Measurements from ENCODE around the gene MTOR. TPM values are rescaled to one million over a fixed set of nuclear protein-coding genes. Genes with fewer than 3 reads are reported as not detected.
"Not testable (repeated sequence)": the region's sequence is repeated elsewhere in the genome, so short reads cannot be mapped to it uniquely, and the experiment has no call there.

Gene MTOR
- total RNA-seq, 1 donor = 40.7 TPM

DNA sequence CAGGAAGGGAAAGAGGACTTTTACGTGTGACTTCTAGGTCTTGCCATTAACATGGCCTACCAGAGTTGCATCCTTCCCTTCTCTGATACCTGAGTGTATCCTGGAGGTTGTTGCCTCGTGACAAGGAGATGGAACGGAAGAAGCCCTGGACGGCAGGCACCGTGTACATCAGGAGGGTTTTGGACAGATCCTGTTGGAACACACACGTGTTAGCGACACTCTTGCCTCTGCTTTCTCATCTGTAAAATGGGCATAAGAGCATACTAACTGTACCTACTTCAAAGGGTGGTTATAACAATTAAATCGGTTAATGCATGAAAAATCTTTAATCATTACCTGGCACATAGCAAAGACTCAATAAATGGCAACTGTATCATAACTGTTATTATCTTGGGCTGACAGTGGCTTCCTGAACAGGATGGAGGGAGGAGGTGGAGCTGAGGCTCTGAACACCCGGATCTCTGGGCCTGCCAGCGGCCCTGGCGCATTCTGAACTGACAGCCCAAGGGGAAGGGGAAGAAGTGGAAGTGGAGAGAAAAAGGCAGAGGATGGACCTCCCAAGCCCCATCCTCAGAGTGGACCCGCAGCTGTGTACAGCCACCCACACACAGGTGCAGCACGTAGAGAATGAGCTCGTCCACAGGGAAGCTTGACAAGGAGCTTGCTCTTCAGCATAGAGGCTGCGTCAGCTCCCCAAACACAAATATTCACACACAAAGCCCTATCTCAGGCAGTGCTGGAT is 132.5 kb downstream of the MTOR start:
- no peak for DNase-seq (ENCODE audit: low read depth in 2 of 3, low spot score in 2 of 3)

DNA sequence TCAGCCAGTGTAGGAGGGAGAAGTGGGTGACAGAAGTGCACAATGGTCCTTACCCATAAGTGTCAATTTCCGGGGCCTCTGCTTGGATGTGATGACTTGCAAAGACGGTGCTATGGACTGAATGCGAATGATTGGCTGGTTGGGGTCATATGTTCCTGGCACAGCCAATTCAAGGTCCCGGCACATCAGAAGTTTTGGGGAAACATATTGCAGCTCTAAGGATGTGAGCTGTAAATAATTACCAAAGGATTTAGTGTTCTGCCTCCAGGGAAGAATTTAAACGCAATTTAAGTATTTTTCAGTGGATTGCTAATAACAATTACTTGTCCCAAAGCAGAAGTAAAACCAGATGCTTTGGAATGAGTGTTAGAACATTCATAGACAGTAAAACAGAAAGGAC is 135.8 kb downstream of the MTOR start:
- no peak for DNase-seq (ENCODE audit: low read depth in 2 of 3, low spot score in 2 of 3)

DNA sequence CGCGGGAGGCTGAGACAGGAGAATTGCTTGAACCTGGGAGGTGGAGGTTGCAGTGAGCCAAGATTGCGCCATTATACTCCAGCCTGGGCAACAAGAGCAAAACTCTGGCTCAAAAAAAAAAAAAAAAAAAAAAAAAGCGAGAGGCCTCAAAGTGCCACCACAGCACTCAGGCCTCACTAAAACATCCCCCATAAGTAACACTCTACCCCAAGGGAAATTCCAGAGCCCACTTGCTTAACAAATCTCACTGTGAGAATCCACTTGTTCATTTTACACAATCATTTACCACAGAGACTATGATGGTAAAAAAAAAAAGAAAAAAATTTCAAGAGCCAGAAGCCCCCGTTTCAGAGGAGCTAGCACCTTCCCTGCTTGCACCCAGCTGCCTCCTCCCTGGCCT is 136.4 kb downstream of the MTOR start:
- DNase-seq (ENCODE audit: low read depth in 2 of 3, low spot score in 2 of 3) = no peak

DNA sequence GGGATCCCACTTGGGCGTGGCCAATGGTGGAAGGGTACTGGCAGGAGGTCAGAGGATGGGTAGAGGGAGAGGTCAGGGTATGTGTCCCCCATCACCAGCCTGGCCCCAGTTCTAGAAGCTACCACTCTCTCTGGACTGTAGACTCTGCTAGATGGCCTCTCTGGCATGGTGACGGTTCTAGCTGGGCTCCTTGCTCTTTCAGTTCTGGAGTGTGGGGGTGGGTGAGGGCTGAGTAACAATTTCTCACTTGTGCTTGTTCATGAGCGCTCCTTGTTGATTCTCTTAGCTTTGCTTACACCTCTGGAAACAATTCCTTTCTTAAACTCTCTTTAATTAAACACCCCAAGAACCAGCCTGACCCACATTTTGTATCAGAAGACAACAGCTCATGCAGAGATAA is 137.4 kb downstream of the MTOR start:
- DNase-seq (ENCODE audit: low read depth in 2 of 3, low spot score in 2 of 3) = no peak

DNA sequence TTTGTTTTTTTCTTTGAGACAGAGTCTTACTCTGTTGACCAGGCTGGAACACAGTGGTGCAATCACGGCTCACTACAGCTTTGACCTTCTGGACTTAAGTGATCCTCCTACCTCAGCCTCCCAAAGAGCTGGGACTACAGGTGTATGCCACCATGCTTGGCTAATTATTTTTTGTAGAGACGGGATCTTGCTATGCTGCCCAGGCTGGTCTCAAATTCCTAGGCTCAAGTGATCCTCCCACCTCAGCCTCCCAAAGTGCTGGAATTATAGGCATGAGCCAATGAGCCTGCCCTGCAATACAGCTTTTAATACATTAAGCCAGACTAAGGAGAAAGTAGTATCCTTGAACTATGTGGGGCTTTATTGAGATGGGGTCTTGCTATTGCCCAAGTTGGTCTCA is 146.0 kb downstream of the MTOR start:
- DNase-seq (ENCODE audit: low read depth in 2 of 3, low spot score in 2 of 3) = no peak

DNA sequence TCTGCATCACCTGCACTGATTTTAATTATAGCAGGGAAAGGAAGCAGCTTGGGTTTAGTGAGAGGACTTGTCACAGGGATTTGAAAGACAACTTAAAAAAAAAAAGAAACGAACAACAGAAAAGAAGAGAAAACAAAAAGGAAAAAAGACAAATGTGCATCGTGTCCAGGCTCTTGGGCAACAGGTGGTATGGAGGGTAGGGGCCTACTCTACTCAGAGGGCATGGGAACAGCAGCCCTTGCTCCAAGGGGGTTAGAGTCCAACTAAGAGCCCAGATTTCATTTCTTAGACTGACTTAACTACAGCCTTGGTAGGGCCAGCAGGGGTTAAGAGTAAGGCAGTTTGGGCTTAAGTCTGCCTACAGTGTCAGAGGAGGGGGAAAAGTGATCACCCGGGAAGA is 147.4 kb downstream of the MTOR start:
- DNase-seq (ENCODE audit: low read depth in 2 of 3, low spot score in 2 of 3) = no peak

DNA sequence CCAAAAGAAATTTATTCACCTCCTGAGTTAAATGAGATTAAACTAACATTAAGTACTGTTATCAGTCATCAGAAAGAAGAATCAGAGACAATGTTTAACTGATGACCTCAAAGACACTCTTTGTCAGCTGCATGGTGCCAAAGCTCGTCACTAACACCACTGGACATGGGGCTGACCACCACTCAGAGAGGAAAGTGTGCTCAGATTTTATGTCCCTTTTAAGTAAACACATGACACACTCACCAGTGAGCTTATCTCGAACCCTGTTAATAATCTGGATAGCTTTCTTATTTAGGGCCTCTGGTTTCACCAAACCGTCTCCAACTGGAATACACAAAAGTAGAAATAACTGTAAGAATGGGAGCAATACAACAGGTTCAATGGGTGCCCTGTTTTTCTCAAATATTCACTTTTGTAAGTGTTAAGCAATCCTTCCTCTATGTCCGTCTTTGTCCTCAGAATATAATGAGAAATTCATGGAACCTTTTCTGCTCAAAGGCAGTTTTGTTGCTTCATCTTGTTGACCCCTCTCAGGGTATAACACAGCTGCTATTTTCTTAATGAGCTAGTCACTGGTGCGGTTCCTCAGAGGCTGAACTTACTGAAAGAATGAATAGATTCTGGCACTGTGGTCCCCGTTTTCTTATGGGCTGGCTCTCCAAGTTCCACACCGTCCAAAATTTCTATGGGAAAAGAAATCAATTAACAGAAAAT is 153.1 kb downstream of the MTOR start:
- DNase-seq (ENCODE audit: low read depth in 2 of 3, low spot score in 2 of 3) = no peak

DNA sequence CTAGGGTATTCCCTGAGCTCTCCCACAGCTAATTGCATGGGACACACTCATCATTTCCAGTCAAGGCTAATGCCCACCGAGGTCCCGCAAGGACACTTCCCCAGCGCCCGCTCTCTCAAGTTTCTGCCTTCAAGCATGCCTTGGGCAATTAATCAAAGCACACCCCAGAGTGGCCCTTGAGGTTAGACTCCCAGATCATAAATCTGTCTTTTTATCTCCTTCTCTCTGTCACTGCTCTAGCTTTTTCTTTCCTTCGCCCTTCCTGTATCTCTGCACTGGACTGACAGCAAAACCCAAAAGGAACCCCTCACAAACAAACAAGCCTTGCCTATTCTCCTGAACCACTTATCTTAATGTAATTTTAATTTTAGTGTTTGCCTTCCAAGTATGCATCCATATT is 154.8 kb downstream of the MTOR start:
- no peak for DNase-seq (ENCODE audit: low read depth in 2 of 3, low spot score in 2 of 3)

DNA sequence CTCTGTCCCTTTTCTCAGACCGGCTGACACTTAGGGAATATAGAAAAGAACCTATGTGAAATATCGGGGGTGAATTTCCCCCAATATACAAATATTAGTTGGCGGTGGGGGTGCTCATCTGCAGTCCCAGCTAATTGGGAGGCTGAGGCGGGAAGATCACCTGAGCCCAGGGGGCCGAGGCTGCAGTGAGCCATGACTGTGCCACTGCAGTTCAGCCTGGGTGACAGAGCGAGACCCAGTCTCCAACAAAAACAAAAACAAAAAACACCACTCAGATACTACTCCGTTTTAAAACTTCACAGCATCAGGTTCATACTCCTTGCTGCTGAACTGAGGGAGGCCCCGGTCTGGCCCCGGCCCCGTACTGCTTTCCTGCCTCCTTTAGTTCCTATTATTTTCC is 156.8 kb downstream of the MTOR start:
- DNase-seq (ENCODE audit: low read depth in 2 of 3, low spot score in 2 of 3) = no peak

DNA sequence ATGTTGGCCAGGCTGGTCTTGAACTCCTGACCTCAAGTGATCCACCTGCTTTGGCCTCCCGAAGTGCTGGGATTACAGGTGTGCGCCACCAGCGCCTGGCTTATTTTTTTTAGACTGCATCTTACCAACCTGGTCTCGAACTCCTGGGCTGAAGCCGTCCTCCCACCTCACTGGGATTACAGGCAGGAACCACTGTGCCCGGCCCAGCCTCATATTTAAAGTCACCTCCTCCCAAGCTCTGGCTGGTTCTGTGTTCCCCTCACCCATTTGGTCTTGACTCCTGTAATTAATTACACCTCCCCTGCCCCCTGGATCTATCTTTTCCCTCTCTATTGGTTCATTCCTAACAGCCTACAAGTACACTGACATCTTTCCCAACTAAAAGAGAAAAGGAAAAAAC is 161.0 kb downstream of the MTOR start:
- no peak for DNase-seq (ENCODE audit: low read depth in 2 of 3, low spot score in 2 of 3)

DNA sequence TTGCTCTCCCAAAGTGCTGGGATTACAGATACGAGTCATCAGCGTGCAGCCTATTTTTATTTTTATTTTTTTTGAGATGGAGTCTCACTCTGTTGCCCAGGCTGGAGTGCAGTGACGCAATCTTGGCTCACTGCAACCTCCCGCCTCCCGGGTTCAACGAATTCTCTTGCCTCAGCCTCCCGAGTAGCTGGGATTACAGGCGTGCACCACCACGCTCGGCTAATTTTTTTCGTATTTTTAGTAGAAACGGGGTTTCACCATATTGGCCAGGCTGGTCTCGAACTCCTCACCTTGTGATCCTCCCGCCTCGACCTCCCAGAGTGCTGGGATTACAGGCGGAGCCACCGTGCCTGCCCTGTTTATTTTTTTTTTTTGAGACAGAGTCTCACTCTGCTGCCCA is 161.5 kb downstream of the MTOR start:
- not testable (repeated sequence) for DNase-seq (ENCODE audit: low read depth in 2 of 3, low spot score in 2 of 3)

DNA sequence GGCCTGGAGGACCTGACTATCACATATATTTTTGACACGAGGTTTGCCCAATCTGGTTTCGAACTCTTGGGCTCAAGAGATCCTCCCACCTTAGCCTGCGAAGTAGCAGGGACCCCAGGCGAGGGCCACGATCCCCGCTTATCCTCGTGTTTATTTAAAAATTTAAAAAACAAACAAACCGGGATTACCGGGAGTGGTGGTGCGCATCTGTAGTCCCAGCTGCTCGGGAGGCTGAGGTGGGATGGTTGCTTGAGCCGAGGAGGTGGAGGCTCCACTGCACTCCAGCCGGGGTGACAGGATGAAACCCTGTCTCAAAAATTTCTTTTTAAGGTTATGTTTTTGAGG is 162.2 kb downstream of the MTOR start:
- DNase-seq (ENCODE audit: low read depth in 2 of 3, low spot score in 2 of 3) = no peak

DNA sequence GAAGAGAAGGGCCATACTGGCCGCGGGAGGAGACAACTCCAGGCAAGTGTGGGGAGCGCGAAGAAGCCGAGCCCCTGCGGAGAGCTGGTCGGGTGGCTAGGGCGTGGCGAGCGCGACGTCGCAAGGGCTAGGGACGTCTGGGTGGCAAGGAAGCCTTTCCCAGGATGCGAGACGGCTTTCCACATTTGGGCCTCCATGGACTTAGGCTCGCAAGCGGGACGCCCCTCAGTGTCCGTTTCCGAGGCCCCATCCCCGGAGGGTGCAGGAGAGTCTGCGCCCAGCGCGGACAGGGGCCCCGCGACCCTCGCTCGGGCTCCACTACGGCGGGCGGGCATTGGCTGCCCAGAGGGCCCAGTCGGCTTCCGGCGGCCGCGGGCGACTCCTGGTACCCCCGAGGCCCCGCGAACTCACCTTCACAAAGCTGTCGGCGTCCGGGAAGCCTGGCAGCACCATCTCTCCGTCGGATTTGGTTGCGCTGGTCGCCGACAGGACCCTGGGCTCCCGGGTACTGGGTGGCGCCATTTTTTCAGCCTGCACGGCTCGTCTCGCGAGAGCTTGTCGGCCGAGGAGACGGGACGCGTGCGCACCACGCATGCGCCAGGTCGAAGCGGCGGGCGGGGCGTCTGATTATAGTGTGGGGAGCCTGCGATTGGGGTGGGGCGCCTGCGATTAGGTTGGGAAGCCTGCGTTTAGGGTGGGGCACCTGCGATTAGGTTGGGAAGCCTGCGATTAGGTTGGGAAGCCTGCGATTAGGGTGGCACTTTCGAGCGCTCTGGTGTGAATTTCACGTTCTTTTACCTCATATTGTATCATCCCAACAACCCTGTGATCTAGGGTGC is 162.8 kb downstream of the MTOR start, which contains the start of gene EXOSC10:
TSS of gene EXOSC10 (minus strand) at position 560 of the 839 bp plus-strand sequence. CDS start at position 522, 38 bp downstream.
- peak; percentile 90 to 94 (median 93) for DNase-seq (ENCODE audit: low read depth in 2 of 3, low spot score in 2 of 3)

DNA sequence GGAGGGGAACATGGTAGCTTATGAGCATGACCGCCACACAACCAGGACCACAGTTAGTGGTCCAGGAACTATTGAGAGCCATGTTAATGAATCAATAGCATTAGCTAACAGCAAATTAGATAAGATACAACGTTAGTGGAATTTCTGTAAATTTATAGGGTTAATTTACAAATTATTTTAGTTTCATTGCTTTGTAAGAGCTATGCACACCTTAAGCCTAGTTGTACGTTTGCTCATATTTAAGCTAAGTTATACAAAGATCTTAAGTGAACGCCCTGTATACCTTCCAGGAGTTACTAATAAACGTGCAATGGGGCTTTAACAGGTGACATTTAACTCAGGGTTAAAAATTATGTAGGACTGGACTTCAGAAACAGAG is 163.4 kb downstream of the MTOR start:
- no peak for DNase-seq (ENCODE audit: low read depth in 2 of 3, low spot score in 2 of 3)

DNA sequence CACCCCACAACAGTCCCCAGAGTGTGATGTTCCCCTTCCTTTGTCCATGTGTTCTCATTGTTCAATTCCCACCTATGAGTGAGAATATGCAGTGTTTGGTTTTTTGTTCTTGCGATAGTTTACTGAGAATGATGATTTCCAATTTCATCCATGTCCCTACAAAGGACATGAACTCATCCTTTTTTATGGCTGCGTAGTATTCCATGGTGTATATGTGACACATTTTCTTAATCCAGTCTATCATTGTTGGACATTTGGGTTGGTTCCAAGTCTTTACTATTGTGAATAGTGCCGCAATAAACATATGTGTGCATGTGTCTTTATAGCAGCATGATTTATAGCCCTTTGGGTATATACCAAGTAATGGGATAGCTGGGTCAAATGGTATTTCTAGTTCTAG is 178.6 kb downstream of the MTOR start:
- not testable (repeated sequence) for DNase-seq (ENCODE audit: low read depth in 2 of 3, low spot score in 2 of 3)

DNA sequence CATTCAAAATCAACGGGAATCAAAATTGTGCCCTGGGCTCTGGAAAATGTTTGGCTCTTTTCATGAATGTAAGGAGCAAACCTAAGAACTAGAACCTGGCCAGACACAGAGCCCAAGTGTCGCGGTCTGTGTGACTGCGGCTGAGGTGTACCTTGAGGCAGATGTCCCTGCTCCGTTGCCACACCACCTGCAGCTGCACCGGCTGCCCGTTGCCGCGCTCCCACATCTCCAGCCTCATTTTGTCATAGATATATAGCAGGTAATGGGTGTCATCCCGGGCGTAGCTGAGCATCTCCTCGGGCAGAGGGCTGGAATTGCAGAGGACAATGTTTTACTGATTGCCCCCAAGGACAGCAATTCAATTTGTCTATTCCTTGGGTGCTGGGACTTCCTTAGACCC is 181.4 kb downstream of the MTOR start:
- no peak for DNase-seq (ENCODE audit: low read depth in 2 of 3, low spot score in 2 of 3)

DNA sequence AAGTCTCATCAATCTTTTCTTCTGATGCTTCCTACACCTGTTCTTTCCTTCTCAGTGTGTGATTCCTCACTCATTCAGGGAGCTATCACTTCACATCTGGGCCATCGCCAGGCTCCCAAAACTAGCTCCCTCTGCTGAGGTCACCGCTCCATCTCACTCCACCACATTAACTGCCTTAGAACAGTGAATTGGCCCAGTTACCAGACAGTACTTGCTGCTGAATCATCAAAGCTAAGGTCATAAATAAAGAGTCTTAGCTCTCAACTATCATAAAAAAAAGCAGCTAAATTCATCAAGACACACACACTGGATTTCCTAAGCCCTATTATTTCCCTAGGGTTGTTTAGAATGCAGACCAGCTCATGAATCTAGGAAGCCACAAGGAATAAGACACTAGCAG is 183.7 kb downstream of the MTOR start:
- no peak for DNase-seq (ENCODE audit: low read depth in 2 of 3, low spot score in 2 of 3)

DNA sequence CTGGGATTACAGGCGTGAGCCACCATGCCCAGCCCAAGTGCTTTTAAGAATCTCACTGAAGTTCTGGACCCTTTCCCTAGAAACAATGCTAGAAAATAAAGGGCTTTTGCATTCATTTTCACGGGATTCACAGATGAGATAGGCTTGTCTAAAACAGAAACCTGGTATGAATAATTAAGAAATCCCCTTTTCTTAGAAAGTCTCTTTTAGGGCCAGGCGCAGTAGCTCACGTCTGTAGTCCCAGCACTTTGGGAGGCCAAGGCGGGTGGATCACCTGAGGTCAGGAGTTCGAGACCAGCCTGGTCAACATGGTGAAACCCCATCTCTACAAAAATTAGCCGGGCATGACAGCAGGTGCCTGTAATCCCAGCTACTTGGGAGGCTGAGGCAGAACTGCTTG is 189.0 kb downstream of the MTOR start:
- not testable (repeated sequence) for DNase-seq (ENCODE audit: low read depth in 2 of 3, low spot score in 2 of 3)

DNA sequence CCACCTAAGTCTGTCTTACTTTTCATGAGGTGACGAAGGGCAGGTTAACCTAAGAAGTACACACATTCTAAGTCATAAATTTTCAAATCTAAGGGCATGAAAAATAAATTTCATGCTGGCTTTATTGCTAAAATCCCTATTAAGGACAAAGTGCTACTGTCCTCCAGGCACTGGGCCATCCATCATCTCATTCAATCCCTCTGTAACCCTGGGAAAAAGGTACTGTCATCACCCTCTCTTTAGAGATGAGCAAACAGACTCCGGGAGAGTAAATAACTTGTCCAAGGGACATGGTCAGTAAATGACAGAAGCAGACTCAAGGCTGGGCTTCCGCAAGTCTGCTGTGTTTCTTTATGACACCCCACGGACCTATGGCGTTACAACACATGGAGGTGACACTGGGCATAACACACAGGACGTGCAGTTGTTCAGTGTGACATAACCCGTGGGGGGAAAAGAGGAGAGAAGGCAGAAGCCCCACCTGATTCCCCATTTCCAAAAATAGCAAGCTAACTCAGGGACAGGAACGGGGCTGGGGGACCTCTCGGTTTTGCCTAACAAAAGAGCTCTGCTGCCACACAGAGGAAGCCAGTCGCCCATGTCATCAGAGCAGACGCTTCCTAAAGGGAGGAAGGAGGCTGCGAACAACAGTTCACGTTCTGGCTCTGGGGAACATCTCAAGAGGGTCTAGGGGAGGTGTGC is 190.0 kb downstream of the MTOR start:
- no peak for DNase-seq (ENCODE audit: low read depth in 2 of 3, low spot score in 2 of 3)

DNA sequence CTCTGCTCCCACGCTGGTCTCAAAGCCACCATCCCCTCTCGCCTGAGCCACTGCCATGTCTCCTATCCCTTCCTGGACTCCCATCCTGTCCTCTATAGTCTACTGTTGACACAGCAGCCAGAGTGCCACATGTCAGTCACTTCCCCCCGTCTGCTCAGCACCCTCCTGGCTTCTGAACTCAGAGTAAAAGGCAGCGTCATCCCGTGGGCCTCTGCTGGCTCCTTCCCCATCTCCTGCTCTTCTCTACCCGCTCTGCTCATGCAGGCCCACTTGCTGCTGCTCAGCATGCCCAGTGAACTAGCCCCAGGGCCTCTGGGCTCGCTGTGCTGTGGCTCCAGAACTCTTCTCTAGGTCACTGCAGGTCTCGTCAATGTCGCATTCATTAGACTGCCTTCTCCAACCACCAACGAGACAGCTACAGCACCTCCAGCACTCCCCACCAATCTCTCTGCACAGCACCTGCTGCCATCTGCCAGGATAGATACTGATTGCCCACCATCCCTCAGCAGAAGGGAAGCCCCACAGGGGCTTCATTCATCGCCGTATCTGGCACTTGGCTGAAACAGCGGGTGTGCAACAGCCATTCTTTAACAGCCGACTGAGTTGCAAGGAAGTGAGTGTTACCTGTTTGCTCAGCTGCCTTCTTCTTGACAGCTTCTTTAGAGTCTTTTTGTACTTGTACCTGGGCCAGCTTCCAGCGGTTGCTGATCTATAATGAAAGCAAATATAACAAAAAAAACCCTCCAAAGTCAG is 190.7 kb downstream of the MTOR start:
- no peak for DNase-seq (ENCODE audit: low read depth in 2 of 3, low spot score in 2 of 3)

Measured in hematopoietic multipotent progenitor cell (in vitro differentiated cells).